ENCODE data around the gene TRPT1. TPM values are rescaled to one million over a fixed set of nuclear protein-coding genes. Genes with fewer than 3 reads are reported as not detected.

TRPT1 gene
- total RNA-seq, 3 donors from 2014 or later (not counting 1 experiment from before 2014, with no cell fraction given), result 22.7 to 30.8 (median 28.5) TPM

DNA sequence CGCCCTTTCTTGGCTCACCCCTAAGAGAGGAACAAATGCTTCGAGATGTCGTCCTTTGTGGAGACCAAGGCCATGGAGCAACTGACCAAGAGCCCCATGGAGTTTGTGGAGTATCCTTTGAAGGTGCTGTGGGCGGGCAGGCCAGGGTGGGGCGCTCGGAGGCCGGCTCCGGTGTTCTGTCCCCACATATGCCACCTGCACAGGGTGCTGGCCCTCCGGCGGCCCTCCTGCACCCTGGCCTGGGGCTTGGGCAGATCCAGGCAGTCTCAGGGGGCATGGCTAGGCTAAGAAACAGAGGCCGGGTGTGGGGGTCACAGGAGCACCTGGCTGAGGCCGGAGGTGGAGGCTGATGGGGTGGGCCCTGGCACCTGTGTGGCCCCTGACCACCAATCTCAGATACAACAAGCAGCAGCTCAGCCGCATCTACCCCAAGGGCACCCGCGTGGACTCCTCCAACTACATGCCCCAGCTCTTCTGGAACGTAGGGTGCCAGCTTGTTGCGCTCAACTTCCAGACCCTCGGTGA lies 35.6 kb upstream of the TRPT1 start:
- TF ChIP-seq, protein P1, sequence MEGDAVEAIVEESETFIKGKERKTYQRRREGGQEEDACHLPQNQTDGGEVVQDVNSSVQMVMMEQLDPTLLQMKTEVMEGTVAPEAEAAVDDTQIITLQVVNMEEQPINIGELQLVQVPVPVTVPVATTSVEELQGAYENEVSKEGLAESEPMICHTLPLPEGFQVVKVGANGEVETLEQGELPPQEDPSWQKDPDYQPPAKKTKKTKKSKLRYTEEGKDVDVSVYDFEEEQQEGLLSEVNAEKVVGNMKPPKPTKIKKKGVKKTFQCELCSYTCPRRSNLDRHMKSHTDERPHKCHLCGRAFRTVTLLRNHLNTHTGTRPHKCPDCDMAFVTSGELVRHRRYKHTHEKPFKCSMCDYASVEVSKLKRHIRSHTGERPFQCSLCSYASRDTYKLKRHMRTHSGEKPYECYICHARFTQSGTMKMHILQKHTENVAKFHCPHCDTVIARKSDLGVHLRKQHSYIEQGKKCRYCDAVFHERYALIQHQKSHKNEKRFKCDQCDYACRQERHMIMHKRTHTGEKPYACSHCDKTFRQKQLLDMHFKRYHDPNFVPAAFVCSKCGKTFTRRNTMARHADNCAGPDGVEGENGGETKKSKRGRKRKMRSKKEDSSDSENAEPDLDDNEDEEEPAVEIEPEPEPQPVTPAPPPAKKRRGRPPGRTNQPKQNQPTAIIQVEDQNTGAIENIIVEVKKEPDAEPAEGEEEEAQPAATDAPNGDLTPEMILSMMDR (IDR thresholded peaks at IDR 0.05), result no peak
- Mint-ChIP-seq H3K4me3 (no peak overlapping the region), H3K9me3 (no peaks in the 10 kb centered on the region), H3K27ac (no peak overlapping the region), H3K27me3 (ENCODE audit: low read depth in 2 of 2) (no peaks in the 10 kb centered on the region), H3K4me1 (peaks cover 0 to 9% of the 10 kb centered on the region in 2 donors), H3K36me3 (no peaks in the 10 kb centered on the region)
- Histone ChIP-seq H3K4me1 (ENCODE audit: control insufficient read depth, insufficient read depth, low read length) (no peaks in the 10 kb centered on the region), H3K27me3 (ENCODE audit: control insufficient read depth, insufficient read depth, low read length) (no peaks in the 10 kb centered on the region), H3K27ac (ENCODE audit: low read length) (no peak overlapping the region), H3K4me3 (ENCODE audit: low read length) (no peak overlapping the region), H3K9me3 (ENCODE audit: control insufficient read depth, insufficient read depth, low read length) (no peaks in the 10 kb centered on the region), H3K36me3 (ENCODE audit: control insufficient read depth, insufficient read depth, low read length) (peaks cover 2% of the 10 kb centered on the region)
- 95% methylated on average over 18 of the region's 18 CpGs for WGBS (ENCODE audit: insufficient coverage)
- intact Hi-C loops (cut with micrococcal nuclease), result no loop called here
- DNase-seq (no peak), ATAC-seq (no peak)

DNA sequence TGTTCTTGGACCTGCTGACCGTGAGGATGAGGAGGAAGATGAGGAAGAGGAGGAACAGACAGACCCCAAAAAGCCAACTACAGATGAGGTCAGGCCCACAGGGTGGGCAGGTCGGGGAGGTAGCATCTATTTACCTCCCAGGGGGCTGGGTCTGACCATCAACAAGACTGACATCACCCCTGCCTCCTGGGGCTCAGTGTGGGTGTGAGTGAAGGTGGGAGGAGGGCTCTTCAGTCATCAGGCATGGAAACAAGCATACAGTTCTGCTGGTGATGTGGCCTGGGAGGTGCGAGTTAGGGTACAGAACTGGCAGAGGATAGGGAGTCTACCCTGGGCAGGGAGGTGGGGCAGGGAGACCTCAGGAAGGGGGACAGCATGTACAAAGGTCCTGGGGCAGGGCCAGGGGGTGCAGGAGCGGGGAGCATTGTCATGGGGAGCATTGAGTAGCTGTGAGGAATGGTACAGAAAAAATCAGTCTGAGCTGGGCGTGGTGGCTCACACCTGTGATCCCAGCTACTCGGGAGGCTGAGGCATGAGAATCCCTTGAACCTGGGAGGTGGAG lies 34.2 kb upstream of the TRPT1 start:
- no peak for DNase-seq
- H3K27me3 ChIP-seq (ENCODE audit: control insufficient read depth, insufficient read depth, low read length), result no peaks in the 10 kb centered on the region
- TF ChIP-seq, protein P1 (IDR thresholded peaks at IDR 0.05), result no peak
- H3K4me3 ChIP-seq (ENCODE audit: low read length), result no peak overlapping the region
- H3K9me3 Mint-ChIP-seq, result no peaks in the 10 kb centered on the region
- no peaks in the 10 kb centered on the region for H3K36me3 Mint-ChIP-seq
- H3K4me1 Mint-ChIP-seq, result peaks cover 0 to 9% of the 10 kb centered on the region in 2 donors
- no peak for ATAC-seq
- H3K9me3 ChIP-seq (ENCODE audit: control insufficient read depth, insufficient read depth, low read length), result no peaks in the 10 kb centered on the region
- no peaks in the 10 kb centered on the region for H3K27me3 Mint-ChIP-seq (ENCODE audit: low read depth in 2 of 2)
- H3K27ac ChIP-seq (ENCODE audit: low read length), result no peak overlapping the region
- H3K4me1 ChIP-seq (ENCODE audit: control insufficient read depth, insufficient read depth, low read length), result no peaks in the 10 kb centered on the region
- no peak overlapping the region for H3K4me3 Mint-ChIP-seq
- intact Hi-C loops (cut with micrococcal nuclease), result no loop called here
- peak overlapping the region in 1 of 2 donors; percentile 37 for H3K27ac Mint-ChIP-seq
- 90% methylated on average over 6 of the region's 6 CpGs for WGBS (ENCODE audit: insufficient coverage)
- H3K36me3 ChIP-seq (ENCODE audit: control insufficient read depth, insufficient read depth, low read length), result peaks cover 6% of the 10 kb centered on the region

DNA sequence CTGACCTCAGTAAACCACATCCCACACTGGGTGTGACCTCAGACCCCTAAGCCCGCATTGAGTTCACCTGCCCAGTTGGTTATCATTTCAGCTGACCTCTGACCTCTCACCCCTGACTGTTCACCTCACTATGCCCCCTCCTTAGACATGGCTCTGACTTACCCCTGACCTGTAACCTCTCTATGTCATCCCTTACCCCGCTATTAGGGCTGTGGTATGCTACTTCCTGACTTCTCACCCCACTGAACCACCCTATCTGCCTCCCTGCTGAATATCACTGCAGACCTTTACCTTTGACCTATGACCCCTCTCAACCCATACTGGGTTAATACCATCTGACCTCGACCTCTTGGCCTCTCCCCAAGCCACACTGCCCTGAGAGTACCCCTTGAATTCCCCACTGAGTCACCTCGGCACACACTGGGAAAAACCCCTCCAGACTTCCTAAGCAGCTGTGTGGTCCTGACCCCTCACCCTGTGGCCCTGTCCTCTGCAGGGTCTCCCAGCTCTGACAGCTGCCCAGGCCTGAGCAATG lies 33.6 kb upstream of the TRPT1 start:
- ATAC-seq, result no peak
- no peak for DNase-seq

More for the DNA sequence above, 33.6 kb upstream of the TRPT1 start:
- intact Hi-C loops (cut with micrococcal nuclease), result no loop called here
- Histone ChIP-seq H3K9me3 (ENCODE audit: control insufficient read depth, insufficient read depth, low read length) (no peaks in the 10 kb centered on the region), H3K36me3 (ENCODE audit: control insufficient read depth, insufficient read depth, low read length) (peaks cover 6% of the 10 kb centered on the region), H3K27me3 (ENCODE audit: control insufficient read depth, insufficient read depth, low read length) (no peaks in the 10 kb centered on the region), H3K27ac (ENCODE audit: low read length) (no peak overlapping the region), H3K4me1 (ENCODE audit: control insufficient read depth, insufficient read depth, low read length) (no peaks in the 10 kb centered on the region), H3K4me3 (ENCODE audit: low read length) (no peak overlapping the region)
- TF ChIP-seq, protein P1 (IDR thresholded peaks at IDR 0.05), result no peak
- WGBS (ENCODE audit: insufficient coverage), result 66% methylated on average over 4 of the region's 4 CpGs
- no peaks in the 10 kb centered on the region for H3K9me3 Mint-ChIP-seq
- H3K27me3 Mint-ChIP-seq (ENCODE audit: low read depth in 2 of 2), result no peaks in the 10 kb centered on the region
- peak overlapping the region in 1 of 2 donors; percentile 52 for H3K27ac Mint-ChIP-seq
- H3K36me3 Mint-ChIP-seq, result no peaks in the 10 kb centered on the region
- peaks cover 0 to 9% of the 10 kb centered on the region in 2 donors for H3K4me1 Mint-ChIP-seq
- H3K4me3 Mint-ChIP-seq, result no peak overlapping the region
